ENCODE results near the gene MXRA7. TPM values are rescaled to one million over a fixed set of nuclear protein-coding genes. Genes with fewer than 3 reads are reported as not detected.

MXRA7 gene
- total and polyA plus RNA-seq, 2 of the 4 experiments (the other 2 are of a cell fraction): 168 to 231 TPM

GRCh38 chr17:76678330-76678729, 32.4 kb downstream of the MXRA7 start:
- no peak for TF ChIP-seq POLR2A (IDR thresholded peaks at IDR 0.05; ENCODE audit: low read depth, low read length)
- no peak for TF ChIP-seq FOS (IDR thresholded peaks at IDR 0.05; ENCODE audit: low read depth, low read length)
- TF ChIP-seq BHLHE40 (IDR thresholded peaks at IDR 0.05; ENCODE audit: low read depth, low read length): no peak
- TF ChIP-seq SMC3 (IDR thresholded peaks at IDR 0.05; ENCODE audit: low read depth, low read length): no peak
- TF ChIP-seq MAZ (IDR thresholded peaks at IDR 0.05; ENCODE audit: borderline replicate concordance, low read depth, low read length): no peak
- no peak for TF ChIP-seq MAFK (IDR thresholded peaks at IDR 0.05; ENCODE audit: low read depth, low read length)
- TF ChIP-seq RAD21 (IDR thresholded peaks at IDR 0.05; ENCODE audit: low read length): no peak
- no peak for TF ChIP-seq CTCF (conservative IDR thresholded peaks at IDR 0.05; ENCODE audit: low read depth, low read length)
- no peak for TF ChIP-seq USF2 (IDR thresholded peaks at IDR 0.05; ENCODE audit: low read depth, low read length)
- no peak for TF ChIP-seq NFE2L2 (IDR thresholded peaks at IDR 0.05; ENCODE audit: low read depth, low read length)
- TF ChIP-seq RFX5 (IDR thresholded peaks at IDR 0.05; ENCODE audit: low read depth, low read length): no peak
- no peak for TF ChIP-seq CEBPB (IDR thresholded peaks at IDR 0.05; ENCODE audit: low read depth, low read length)
- TF ChIP-seq CHD1 (IDR thresholded peaks at IDR 0.05; ENCODE audit: low read depth, low read length): no peak
- TF ChIP-seq RCOR1 (IDR thresholded peaks at IDR 0.05; ENCODE audit: insufficient replicate concordance, low read length): no peak
- no peak for TF ChIP-seq MXI1 (IDR thresholded peaks at IDR 0.05; ENCODE audit: borderline replicate concordance, low read depth, low read length)
- no peak for TF ChIP-seq ELK1 (IDR thresholded peaks at IDR 0.05; ENCODE audit: borderline replicate concordance, low read depth, low read length)
- H3K4ac ChIP-seq (ENCODE audit: low read depth, low read length): no peak overlapping the region
- no peak overlapping the region for H3K56ac ChIP-seq (ENCODE audit: extremely low read depth, insufficient read depth, low read length)
- no TSS peak for BruUV-seq (replicated peaks)
- no peak overlapping the region for H3K4me3 ChIP-seq (ENCODE audit: insufficient read depth, low read depth, low read length)
- peaks cover 0 to 43% of the 10 kb centered on the region in 2 experiments; a peak in 3 of 4 replicates for H3K79me1 ChIP-seq (ENCODE audit: low read depth in 1 of 2, low read length in 2 of 2)
- no peak overlapping the region for H2AFZ ChIP-seq (replicated peaks; ENCODE audit: low read length, poor library complexity)
- no peak overlapping the region for H3K23ac ChIP-seq (ENCODE audit: low read depth, low read length)
- H4K8ac ChIP-seq (ENCODE audit: low read depth in 2 of 2, low read length in 2 of 2): no peak overlapping the region
- peaks cover under 1% of the 10 kb centered on the region for H3K9me1 ChIP-seq (ENCODE audit: insufficient read depth, low read length)
- intact Hi-C loops (cut with micrococcal nuclease) (no loop called here), dilution Hi-C loops (cut with HindIII; ENCODE audit: low sequenced_read_pairs, unreplicated experiment) (no loop called here), in situ Hi-C loops (cut with MboI; ENCODE audit: low sequenced_read_pairs) (no loop called here)
- no peak overlapping the region for H2AK9ac ChIP-seq (replicated peaks; ENCODE audit: low read depth, low read length, poor library complexity)
- H2BK120ac ChIP-seq (ENCODE audit: low read depth, low read length): no peak overlapping the region
- no peak overlapping the region for H2BK15ac ChIP-seq (ENCODE audit: low read depth, low read length)
- no peak overlapping the region for H4K91ac ChIP-seq (ENCODE audit: insufficient read depth, low read depth, low read length)
- no peak overlapping the region for H2AK5ac ChIP-seq (ENCODE audit: low read depth, low read length)
- peaks cover 8% of the 10 kb centered on the region for H3K4me1 ChIP-seq (ENCODE audit: control insufficient read depth, insufficient read depth, low read length)
- DNase-seq: no peak
- POLR2A ChIA-PET (ENCODE audit: unreplicated experiment): no interaction called here
- ATAC-seq (ENCODE audit: low read depth): no peak
- peaks cover 51% of the 10 kb centered on the region for H3K36me3 ChIP-seq (ENCODE audit: control insufficient read depth, insufficient read depth, low read length)
- no peak overlapping the region for H2BK5ac ChIP-seq (ENCODE audit: low read depth, low read length, poor library complexity, severe bottlenecking)
- no peaks in the 10 kb centered on the region for H3K9me3 ChIP-seq (ENCODE audit: control insufficient read depth, insufficient read depth, low read length)
- no peak overlapping the region for H3K18ac ChIP-seq (ENCODE audit: low read depth, low read length)
- H4K5ac ChIP-seq (ENCODE audit: low read depth, low read length): no peak overlapping the region
- no peak overlapping the region for H3K14ac ChIP-seq (replicated peaks; ENCODE audit: low read depth, low read length)
- no peak overlapping the region for H3K9ac ChIP-seq (ENCODE audit: low read depth, low read length)
- no peak overlapping the region for H3K27ac ChIP-seq (ENCODE audit: insufficient read depth, low read length)
- no peak overlapping the region for H2BK20ac ChIP-seq (ENCODE audit: low read depth, low read length)
- H3K4me2 ChIP-seq (ENCODE audit: low read depth, low read length): no peak overlapping the region
- WGBS, 2 experiments (ENCODE audit: extremely low coverage in 2 of 2, insufficient read length in 1 of 2): 80% methylated on average over 2 of the region's 12 CpGs; no CpG with 5 or more reads in 1 of the 2 experiments
- H4K20me1 ChIP-seq (ENCODE audit: insufficient read depth, low read length): peaks cover 24% of the 10 kb centered on the region
- CTCF ChIA-PET: no interaction called here
- H3K27me3 ChIP-seq (ENCODE audit: control insufficient read depth, insufficient read depth, low read length): no peaks in the 10 kb centered on the region

Measured in IMR-90 (cell line).